Astrocyte (in vitro differentiated cells and primary cell): ENCODE results near the gene COX19.

Experiments used
- CTCF ChIP-seq: IDR thresholded peaks from 2 replicates; pipeline ENCODE4 v1.5.1; 2011; ENCODE audit warnings: low read depth, mild to moderate bottlenecking, inconsistent platforms, low read length, moderate library complexity; ENCODE audit not compliant: insufficient read depth
- EZH2 ChIP-seq: IDR thresholded peaks from 2 replicates; pipeline ENCODE4 v1.6.1; 2012; ENCODE audit warnings: mild to moderate bottlenecking, low read length, inconsistent platforms; ENCODE audit not compliant: insufficient read depth

GRCh38 chr7:972110-972509 lies 3.2 kb downstream of the COX19 start:
- TF ChIP-seq CTCF (no peak), EZH2 (no peak)
